ENCODE measurements around the gene SHANK3.

The SHANK3 gene

GRCh38 chr22:50672471-50673230, at the start of gene SHANK3:
SHANK3 (plus strand) TSS chr22:50672823.
- no peak for DNase-seq (ENCODE audit: low read depth)
- no peak within 1 kb of the TSS for H3K4me3 ChIP-seq (ENCODE audit: low read depth, low read length)
- no peak for TF ChIP-seq CTCF (conservative IDR thresholded peaks at IDR 0.05; ENCODE audit: low read depth, low read length)

- TF ChIP-seq CTCF (conservative IDR thresholded peaks at IDR 0.05; ENCODE audit: low read depth, low read length), result no peak
- H3K4me3 ChIP-seq (ENCODE audit: low read depth, low read length), result no peak overlapping the region
- DNase-seq (ENCODE audit: low read depth), result no peak
These were observed 48.1 kb upstream of the SHANK3 start for GRCh38 chr22:50624347-50625130.

GRCh38 chr22:50625131-50625567, 47.5 kb upstream of the SHANK3 start:
- DNase-seq (ENCODE audit: low read depth), result no peak
- no peak for TF ChIP-seq CTCF (conservative IDR thresholded peaks at IDR 0.05; ENCODE audit: low read depth, low read length)
- H3K4me3 ChIP-seq (ENCODE audit: low read depth, low read length), result no peak overlapping the region

- no peak for TF ChIP-seq CTCF (conservative IDR thresholded peaks at IDR 0.05; ENCODE audit: low read depth, low read length)
- H3K4me3 ChIP-seq (ENCODE audit: low read depth, low read length), result no peak overlapping the region
- DNase-seq (ENCODE audit: low read depth), result no peak
These were observed 46.9 kb upstream of the SHANK3 start for GRCh38 chr22:50625568-50626313.

DNA sequence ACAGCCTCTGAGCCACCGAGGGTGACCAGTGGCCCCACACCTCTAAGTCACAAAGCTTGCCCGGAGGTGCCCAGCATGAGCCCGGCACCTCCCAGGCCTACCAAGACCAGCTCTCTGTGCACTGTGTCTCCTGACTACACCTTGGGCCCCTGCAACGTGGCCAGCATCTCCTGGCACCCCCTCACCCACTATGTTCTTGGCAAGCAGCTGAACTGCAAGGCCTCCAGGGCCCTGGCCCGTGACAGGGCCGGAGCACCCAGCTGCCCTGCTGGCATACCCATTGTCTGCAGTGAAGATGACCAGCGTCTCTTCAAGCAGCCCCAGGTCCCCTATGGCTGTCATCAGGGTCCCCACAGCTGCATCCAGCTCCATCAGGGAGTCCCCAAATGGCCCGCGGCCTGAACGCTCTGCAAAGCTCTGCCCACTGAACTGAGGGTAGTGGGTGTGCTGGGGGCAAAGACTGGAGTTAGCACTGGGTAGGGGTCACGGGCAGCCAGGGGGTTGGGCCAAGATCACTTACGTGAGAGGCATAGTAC, 46.2 kb upstream of the SHANK3 start:
- no peak overlapping the region for H3K4me3 ChIP-seq (ENCODE audit: low read depth, low read length)
- TF ChIP-seq CTCF (conservative IDR thresholded peaks at IDR 0.05; ENCODE audit: low read depth, low read length), result no peak

GRCh38 chr22:50626850-50627641, 45.6 kb upstream of the SHANK3 start:
- no peak for TF ChIP-seq CTCF (conservative IDR thresholded peaks at IDR 0.05; ENCODE audit: low read depth, low read length)
- H3K4me3 ChIP-seq (ENCODE audit: low read depth, low read length), result peak overlapping the region; percentile 85
- DNase-seq (ENCODE audit: low read depth), result no peak

More for the DNA sequence above, 46.2 kb upstream of the SHANK3 start:
- DNase-seq (ENCODE audit: low read depth), result no peak
